ENCODE measurements around the gene ZMYND8.
A peak's percentile ranks its signal among the peaks of the same experiment; 100 is the strongest.

ZMYND8 gene

DNA sequence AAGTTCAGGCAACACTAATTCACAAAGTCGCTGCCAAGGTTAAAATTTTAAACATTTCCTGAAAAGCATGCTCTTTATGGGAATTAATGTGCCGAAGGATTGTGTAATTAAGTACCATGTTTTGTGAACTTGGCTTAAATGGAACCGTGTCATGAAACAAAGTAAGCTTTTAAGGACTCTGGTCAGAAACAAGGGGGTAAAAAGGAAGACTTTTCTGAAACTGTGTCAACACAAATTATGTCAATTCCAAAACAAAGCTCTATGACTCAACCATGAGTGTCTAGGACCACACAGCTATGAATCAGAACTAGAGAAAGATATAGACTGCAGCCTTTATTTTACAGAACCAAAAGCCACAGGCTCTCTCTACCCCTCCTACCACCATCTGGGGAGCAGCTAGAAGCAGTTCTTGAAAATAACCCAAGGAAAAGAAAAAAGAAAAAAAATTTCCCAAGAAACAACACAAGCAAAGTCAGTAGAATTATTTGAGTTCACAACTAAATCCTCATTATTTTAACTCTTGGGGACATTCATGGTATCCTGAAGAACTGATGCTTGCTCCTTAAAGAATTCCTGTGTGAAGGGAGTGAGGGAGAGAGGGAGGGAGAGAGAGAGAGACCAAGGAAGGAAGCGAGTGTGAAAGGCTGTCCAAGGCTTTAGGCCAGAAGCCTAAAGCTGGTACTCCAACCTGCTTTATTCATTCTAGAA is 81.9 kb downstream of the ZMYND8 start:
- peak; percentile 95 for DNase-seq (ENCODE audit: low read depth)
- TF ChIP-seq, protein P1, sequence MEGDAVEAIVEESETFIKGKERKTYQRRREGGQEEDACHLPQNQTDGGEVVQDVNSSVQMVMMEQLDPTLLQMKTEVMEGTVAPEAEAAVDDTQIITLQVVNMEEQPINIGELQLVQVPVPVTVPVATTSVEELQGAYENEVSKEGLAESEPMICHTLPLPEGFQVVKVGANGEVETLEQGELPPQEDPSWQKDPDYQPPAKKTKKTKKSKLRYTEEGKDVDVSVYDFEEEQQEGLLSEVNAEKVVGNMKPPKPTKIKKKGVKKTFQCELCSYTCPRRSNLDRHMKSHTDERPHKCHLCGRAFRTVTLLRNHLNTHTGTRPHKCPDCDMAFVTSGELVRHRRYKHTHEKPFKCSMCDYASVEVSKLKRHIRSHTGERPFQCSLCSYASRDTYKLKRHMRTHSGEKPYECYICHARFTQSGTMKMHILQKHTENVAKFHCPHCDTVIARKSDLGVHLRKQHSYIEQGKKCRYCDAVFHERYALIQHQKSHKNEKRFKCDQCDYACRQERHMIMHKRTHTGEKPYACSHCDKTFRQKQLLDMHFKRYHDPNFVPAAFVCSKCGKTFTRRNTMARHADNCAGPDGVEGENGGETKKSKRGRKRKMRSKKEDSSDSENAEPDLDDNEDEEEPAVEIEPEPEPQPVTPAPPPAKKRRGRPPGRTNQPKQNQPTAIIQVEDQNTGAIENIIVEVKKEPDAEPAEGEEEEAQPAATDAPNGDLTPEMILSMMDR (IDR thresholded peaks at IDR 0.05; ENCODE audit: low read length, missing control alignments) = no peak
- no peak overlapping the region for H3K4me3 ChIP-seq (replicated peaks; ENCODE audit: low read depth, low read length)

DNA sequence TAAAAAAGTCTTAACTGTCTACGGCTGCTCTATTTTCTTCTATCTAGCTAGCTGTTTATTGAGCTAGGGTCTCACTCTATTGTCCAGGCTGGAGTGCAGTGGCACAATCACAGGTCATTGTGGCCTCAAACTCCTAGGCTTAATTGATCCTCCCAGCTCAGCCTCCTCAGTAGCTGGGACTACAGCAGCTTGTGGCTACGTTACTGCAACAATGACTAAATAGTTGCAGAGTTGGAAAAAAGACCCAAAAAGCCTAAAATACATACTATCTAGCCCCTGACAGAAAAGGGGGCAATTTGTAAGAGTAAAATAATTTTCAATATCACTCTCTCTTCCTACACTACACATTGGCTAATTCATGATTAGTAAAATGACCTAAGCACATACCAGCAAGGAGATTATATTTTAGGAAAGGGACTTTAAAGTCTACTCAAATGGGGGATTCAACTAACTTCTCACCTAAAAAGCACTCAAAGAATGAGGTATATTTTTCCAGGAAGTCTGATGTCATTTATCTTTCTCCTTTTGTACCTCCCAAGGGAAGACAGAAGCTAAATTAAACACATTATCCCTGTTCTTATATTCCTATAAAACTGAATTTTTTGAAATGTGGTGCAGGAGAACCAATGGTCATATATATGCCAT is 82.8 kb downstream of the ZMYND8 start:
- H3K4me3 ChIP-seq (replicated peaks; ENCODE audit: low read depth, low read length) = no peak overlapping the region
- peak; percentile 53 for DNase-seq (ENCODE audit: low read depth)
- TF ChIP-seq, protein P1 (IDR thresholded peaks at IDR 0.05; ENCODE audit: low read length, missing control alignments) = no peak

DNA sequence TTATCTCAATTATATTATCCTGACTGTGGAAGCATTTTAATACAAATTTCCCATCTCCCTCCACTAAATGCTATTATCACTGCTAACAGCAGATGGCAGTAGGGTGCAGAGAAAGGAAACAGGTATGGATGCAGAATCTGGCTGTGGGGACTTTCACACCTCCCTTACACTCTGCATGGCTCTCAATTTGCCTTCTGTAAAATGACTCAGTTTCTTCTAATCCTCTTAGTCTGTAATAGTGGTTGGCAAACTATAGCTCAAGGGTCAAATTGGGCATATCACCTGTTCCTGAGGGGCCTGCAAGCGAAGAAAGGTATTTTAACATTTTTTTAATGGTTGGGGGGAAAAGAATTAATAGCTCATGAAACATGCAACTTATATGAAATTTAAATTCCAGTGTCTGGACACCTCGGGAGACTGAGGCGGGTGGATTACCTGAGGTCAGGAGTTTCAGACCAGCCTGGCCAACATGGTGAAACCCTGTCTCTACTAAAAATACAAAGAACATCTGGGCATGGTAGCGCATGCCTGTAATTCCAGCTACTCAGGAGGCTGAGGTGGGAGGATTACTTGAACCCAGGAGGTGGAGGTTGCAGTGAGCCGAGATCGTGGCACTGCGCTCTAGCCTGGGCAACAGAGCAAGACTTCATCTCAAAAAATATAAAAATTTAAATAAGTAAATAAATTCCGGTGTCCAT is 83.5 kb downstream of the ZMYND8 start:
- peak; percentile 81 for DNase-seq (ENCODE audit: low read depth)
- H3K4me3 ChIP-seq (replicated peaks; ENCODE audit: low read depth, low read length) = no peak overlapping the region
- TF ChIP-seq, protein P1 (IDR thresholded peaks at IDR 0.05; ENCODE audit: low read length, missing control alignments) = peak; percentile 93

DNA sequence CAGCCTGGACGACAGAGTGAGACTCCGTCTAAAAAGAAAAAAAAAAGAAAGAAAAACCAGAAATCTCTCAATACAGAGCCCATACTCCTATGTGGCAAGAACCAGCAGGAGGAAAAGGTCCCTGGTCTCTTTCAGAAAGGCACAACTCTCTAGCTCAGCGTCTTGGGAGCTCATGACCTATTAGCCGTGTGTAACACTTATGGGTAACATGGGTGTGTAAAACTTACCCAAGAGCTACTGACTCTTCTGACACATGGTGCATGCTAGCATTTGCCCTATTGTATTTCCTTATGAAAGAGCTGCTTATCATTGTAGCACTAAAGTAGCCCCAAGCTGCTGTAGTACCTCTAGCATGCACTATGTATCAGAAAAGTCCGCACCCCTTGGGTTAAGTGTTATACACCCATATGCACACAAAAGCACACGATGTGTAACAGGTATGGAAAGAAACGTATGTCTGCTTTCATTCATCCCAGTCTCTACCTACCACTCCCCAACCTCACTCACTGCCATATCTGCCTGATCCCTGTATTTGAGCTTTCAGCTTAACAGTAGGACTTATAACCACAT is 85.4 kb downstream of the ZMYND8 start:
- no peak overlapping the region for H3K4me3 ChIP-seq (replicated peaks; ENCODE audit: low read depth, low read length)
- TF ChIP-seq, protein P1 (IDR thresholded peaks at IDR 0.05; ENCODE audit: low read length, missing control alignments) = no peak
- no peak for DNase-seq (ENCODE audit: low read depth)

DNA sequence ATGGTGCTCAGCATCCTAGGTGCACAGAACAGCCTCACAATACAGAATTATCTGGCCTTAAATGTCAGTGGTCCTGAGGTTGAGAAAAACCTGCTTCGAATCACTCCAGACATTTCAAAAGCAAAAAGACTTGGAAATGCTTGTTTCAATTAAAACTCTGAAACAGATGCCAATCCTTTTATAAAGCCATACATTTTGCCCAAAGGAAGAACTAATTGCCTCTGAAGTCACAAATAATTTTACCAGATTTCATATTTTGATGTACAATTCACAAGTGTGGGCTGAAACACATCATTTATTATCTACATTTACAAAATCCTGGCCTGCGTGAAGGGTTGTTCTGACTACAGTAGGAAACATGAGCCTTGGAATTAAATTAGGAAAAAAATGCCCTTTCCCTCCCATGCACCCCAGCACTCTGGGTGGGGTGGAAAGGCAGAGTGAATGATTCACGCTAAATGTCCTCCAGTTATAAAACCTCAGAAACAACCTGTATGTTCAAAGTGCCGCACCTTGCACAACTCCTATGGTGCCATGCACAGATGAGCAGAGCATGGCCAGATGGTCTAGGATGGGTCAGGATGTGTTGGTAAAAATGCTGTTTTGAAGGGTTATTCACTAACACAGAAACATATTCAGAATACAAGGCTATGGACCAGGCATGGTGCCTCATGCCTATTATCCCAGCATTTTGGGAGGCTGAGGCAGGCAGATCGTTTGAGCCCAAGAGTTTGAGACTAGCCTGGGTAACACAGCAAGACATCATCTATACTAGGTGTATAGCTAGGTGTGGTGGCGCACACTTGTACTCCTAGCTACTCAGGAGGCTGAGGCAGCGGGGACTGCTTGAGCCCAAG is 87.0 kb downstream of the ZMYND8 start:
- TF ChIP-seq, protein P1 (IDR thresholded peaks at IDR 0.05; ENCODE audit: low read length, missing control alignments) = no peak

DNA sequence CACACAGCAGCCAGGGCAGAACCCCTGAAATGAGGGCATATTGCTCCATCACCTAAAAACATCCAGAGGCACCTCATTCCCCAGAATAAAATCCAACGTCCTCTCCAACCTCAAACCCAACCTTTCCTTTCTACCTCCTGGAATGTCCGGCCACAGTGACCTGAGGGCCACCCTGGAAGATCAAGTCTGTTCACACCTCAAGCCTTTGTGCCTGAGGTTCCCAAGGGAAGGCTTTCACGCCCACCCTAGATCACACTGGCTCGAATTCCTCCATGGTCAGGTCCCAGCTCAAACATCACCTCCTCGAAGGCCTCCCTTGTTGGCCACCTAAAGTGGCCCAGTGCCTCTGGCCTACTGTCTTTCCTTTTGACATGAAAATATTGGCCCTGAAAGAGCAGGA is 88.9 kb downstream of the ZMYND8 start:
- TF ChIP-seq, protein P1 (IDR thresholded peaks at IDR 0.05; ENCODE audit: low read length, missing control alignments) = no peak
- no peak overlapping the region for H3K4me3 ChIP-seq (replicated peaks; ENCODE audit: low read depth, low read length)
- DNase-seq (ENCODE audit: low read depth) = no peak

More for the DNA sequence above, 87.0 kb downstream of the ZMYND8 start:
- no peak for DNase-seq (ENCODE audit: low read depth)
- H3K4me3 ChIP-seq (replicated peaks; ENCODE audit: low read depth, low read length) = no peak overlapping the region
